Erythroblast (primary cell): ENCODE data around the gene MYBPH.

Source experiments
- GATA1 ChIP-seq: IDR thresholded peaks from 2 replicates; pipeline ENCODE4 v1.6.1; 2011; ENCODE audit warnings: low read depth, mild to moderate bottlenecking, control low read depth, low read length, moderate library complexity
- POLR2A ChIP-seq: IDR thresholded peaks from 2 replicates; pipeline ENCODE4 v1.6.1; 2011; ENCODE audit warnings: mild to moderate bottlenecking, low read length

GRCh38 chr1:203185061-203185461, 9.4 kb upstream of the MYBPH start:
- TF ChIP-seq POLR2A: no peak
- no peak for TF ChIP-seq GATA1
